ENCODE measurements around the gene KLHL29.

KLHL29 gene

GRCh38 chr2:23756593-23757292 is 371.8 kb downstream of the KLHL29 start:
- DNase-seq, result no peak

- no peak for DNase-seq
These were observed 372.9 kb downstream of the KLHL29 start for GRCh38 chr2:23757686-23758433.

Measured in NCI-H187 treated with DMSO at 0.1 percent for 48 hours (cell line).